ENCODE data around the gene LRRK2.
"Not testable (repeated sequence)": the region's sequence is repeated elsewhere in the genome, so short reads cannot be mapped to it uniquely, and the experiment has no call there.

Gene LRRK2

DNA sequence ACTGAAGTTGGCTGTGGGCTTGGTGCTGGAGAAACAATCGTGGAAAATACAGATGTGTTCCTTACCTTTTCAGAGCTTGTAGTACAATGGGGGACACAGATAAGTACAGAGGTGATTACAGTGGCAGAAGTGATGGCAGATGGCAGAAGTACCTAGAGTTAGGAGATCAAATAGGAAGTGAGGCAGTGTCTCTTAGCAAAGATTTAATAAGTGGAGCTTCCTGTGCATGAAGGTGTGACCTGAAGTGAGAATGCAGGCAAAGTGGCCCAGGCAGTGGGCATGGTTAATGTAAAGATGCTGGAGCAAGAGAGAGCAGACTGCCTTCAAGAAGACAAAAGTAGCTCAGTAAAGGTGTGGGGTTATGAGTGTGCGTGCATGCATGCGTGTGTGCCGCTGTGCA, 16.0 kb downstream of the LRRK2 start:
- no peak for DNase-seq (ENCODE audit: low read depth)
- in situ Hi-C loops (cut with HindIII; ENCODE audit: low sequenced_read_pairs) = no loop called here
- TF ChIP-seq, protein P1, sequence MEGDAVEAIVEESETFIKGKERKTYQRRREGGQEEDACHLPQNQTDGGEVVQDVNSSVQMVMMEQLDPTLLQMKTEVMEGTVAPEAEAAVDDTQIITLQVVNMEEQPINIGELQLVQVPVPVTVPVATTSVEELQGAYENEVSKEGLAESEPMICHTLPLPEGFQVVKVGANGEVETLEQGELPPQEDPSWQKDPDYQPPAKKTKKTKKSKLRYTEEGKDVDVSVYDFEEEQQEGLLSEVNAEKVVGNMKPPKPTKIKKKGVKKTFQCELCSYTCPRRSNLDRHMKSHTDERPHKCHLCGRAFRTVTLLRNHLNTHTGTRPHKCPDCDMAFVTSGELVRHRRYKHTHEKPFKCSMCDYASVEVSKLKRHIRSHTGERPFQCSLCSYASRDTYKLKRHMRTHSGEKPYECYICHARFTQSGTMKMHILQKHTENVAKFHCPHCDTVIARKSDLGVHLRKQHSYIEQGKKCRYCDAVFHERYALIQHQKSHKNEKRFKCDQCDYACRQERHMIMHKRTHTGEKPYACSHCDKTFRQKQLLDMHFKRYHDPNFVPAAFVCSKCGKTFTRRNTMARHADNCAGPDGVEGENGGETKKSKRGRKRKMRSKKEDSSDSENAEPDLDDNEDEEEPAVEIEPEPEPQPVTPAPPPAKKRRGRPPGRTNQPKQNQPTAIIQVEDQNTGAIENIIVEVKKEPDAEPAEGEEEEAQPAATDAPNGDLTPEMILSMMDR (IDR thresholded peaks at IDR 0.05; ENCODE audit: low read depth, low read length, missing control alignments) = no peak
- no peak overlapping the region for H3K4me3 ChIP-seq (ENCODE audit: low read depth, low read length)

DNA sequence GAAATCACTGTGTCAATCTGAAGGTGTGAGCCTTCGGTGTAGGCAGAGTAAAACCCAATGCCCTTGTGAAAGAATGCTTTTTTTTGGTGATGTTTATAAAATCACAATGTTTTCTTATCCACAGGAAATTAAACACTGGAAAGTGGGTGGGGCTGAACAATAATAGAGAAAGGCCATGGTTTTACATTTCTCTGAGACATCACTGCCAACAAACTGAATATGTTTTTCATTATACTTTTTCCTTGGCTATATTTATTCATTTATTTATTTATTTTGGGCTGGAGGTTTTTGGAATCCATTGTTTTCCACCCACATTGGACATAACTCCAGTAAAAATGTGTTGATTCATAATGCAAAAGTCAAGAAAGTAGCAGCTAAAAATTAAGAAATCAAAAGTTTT, 16.9 kb downstream of the LRRK2 start:
- no peak for DNase-seq (ENCODE audit: low read depth)

DNA sequence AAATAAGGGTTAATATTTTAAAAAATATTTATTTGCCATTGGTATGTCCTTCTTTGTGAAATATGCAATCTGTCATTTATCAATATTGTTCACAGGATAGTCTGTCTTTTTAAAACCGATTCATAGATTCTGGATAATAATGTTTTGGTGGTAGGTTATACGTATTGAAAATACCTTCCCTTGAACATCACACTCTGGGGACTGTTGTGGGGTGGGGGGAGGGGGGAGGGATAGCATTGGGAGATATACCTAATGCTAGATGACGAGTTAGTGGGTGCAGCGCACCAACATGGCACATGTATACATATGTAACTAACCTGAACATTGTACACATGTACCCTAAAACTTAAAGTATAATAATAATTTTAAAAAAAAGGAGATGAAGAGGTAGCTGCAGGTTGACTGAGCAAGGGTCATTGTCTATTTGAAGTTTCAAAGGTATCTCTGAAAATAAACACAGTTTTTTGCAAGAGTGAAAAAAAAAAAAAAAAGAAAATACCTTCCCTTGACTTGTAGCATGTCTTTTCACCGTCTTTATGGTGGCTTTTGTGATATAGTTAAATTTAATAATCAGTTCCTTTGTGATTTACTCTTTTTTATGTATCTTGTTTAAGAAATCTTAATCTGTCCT, 19.8 kb downstream of the LRRK2 start:
- H3K4me3 ChIP-seq (ENCODE audit: low read depth, low read length); DNase-seq (ENCODE audit: low read depth); in situ Hi-C loops (cut with HindIII; ENCODE audit: low sequenced_read_pairs): not testable (repeated sequence)

More for the DNA sequence above, 16.9 kb downstream of the LRRK2 start:
- TF ChIP-seq, protein P1 (IDR thresholded peaks at IDR 0.05; ENCODE audit: low read depth, low read length, missing control alignments) = no peak
- no peak overlapping the region for H3K4me3 ChIP-seq (ENCODE audit: low read depth, low read length)
- in situ Hi-C loops (cut with HindIII; ENCODE audit: low sequenced_read_pairs) = no loop called here

DNA sequence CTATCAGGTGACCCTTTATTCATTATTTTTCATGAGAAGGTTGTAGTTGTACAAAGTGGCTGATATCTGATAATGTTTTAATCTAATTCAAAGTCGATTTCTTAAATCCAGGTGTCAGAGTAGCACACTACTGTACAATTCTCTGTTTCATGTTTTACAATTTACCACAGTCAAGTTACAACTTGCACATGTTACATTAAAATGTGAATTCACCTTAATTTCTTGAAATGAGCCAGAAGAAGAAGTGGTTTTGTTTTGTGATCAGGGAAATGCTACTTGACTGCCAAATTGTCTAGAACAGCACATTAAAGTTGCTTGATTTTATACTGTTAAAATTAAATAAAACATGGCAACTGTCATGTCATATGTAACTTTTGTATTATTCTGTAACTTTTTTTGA, 23.2 kb downstream of the LRRK2 start:
- in situ Hi-C loops (cut with HindIII; ENCODE audit: low sequenced_read_pairs) = no loop called here
- TF ChIP-seq, protein P1 (IDR thresholded peaks at IDR 0.05; ENCODE audit: low read depth, low read length, missing control alignments) = no peak
- H3K4me3 ChIP-seq (ENCODE audit: low read depth, low read length) = no peak overlapping the region
- no peak for DNase-seq (ENCODE audit: low read depth)

DNA sequence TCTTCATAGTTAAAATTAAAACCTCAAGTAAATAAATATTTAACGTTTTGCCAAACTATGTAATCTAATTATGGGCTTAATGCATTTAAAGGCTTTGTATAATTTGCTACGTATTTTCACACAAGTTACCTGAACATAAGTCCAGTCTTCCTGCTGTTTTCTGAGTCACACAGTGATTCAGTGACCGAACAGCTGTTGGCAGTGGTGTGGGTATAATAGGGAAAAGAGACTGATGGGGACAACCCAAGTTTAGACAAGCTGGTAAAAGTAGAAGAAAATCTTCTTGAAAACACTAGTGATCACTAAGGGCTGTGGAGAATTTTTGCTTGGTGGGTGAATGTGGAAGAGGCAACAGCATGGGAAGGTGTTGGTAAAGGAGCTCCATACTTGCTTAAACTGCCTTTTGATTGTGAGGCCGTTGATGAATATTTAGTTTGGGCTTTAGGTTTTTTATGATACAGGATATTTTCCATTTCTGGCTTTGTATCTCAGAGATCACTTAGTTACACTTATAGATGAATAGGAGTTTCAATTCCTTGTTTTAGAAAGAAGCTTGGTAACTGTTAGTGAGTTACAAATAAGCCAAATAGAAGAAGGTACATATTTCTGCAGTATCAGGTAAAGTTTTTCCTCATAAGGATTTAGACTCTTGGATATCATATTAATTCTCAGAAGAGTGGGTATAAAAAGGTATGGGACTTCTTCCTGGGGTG, 23.9 kb downstream of the LRRK2 start:
- in situ Hi-C loops (cut with HindIII; ENCODE audit: low sequenced_read_pairs) = no loop called here
- DNase-seq (ENCODE audit: low read depth) = no peak
- no peak overlapping the region for H3K4me3 ChIP-seq (ENCODE audit: low read depth, low read length)
- TF ChIP-seq, protein P1 (IDR thresholded peaks at IDR 0.05; ENCODE audit: low read depth, low read length, missing control alignments) = no peak

DNA sequence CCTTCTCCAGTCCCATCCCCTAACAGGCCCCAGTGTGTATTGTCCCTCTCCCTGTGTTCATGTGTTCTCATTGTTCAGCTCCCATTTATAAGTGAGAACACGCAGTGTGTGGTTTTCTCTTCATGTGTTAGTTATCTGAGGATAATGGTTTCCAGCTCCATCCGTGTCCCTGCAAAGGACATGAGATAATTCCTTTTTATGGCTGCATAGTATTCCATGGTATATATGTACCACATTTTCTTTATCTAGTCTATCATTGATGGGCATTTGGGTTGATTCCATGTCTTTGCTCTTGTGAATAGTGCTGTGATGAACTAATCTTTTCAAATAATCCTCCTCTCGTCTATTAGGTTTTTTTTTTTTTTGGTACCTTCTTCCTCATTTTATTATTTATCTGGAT, 25.9 kb downstream of the LRRK2 start:
- DNase-seq (ENCODE audit: low read depth); in situ Hi-C loops (cut with HindIII; ENCODE audit: low sequenced_read_pairs); H3K4me3 ChIP-seq (ENCODE audit: low read depth, low read length): not testable (repeated sequence)

DNA sequence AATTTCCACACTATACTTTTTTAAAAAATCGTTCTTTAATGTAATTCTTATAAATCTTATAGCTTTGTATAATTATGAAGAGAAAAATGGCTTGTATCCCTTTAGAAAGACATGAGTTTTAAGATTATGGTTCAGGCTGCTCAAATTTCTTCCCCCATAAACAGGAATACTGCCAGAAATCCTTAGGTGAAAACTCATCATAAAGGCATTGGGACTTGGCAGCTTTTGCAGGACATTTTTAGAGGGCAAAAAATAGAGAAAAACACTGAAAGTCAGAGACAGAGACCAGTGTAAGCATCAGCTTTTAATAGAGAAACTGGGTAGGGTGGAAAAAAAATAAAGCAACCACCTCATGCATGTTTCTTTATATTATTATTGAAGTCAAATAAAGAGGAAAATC, 29.1 kb downstream of the LRRK2 start:
- H3K4me3 ChIP-seq (ENCODE audit: low read depth, low read length) = no peak overlapping the region
- TF ChIP-seq, protein P1 (IDR thresholded peaks at IDR 0.05; ENCODE audit: low read depth, low read length, missing control alignments) = no peak
- DNase-seq (ENCODE audit: low read depth) = peak; percentile 53
- in situ Hi-C loops (cut with HindIII; ENCODE audit: low sequenced_read_pairs) = no loop called here
